A673 (cell line): Measurements from ENCODE around the gene TYW5. TPM values are rescaled to one million over a fixed set of nuclear protein-coding genes. Genes with fewer than 3 reads are reported as not detected.
"Not testable (repeated sequence)": the region's sequence is repeated elsewhere in the genome, so short reads cannot be mapped to it uniquely, and the experiment has no call there.

Source experiments
- BruUV-seq: library from RNA; stranded (reverse); fragments of 400-500 nt; replicated peaks from 2 replicates; lab custom pipeline; 2021; lab: Mats Ljungman, UMichigan
- CTCF ChIA-PET: fragments of 300-600 bp; sonication (Branson Sonifier 250); formaldehyde crosslinking; loops from one replicate; lab custom pipeline; 2022; ENCODE audit warnings: antibody characterized with exemption; lab: Charles Lee
- POLR2A ChIA-PET: fragments of 300-600 bp; sonication (Branson Sonifier 250); formaldehyde crosslinking; loops from one replicate; lab custom pipeline; 2022; ENCODE audit warnings: antibody characterized with exemption; ENCODE audit not compliant: low non-redundant PET; lab: Charles Lee
- DNase-seq: peaks from one replicate; pipeline ENCODE4 v3.0.0-alpha.2; 2015; ENCODE audit warnings: low spot score
- H3K27ac ChIP-seq: fragments of 200-600 bp; sonication (generic); 2 replicates; pipeline ENCODE4 v1.5.1; 2016; ENCODE audit warnings: mixed run types, low read depth, mild to moderate bottlenecking, mixed read lengths, antibody characterized with exemption, low read length; ENCODE audit not compliant: poor library complexity, severe bottlenecking
- H3K27me3 ChIP-seq: fragments of 200-600 bp; sonication (generic); replicated peaks from 2 replicates; pipeline ENCODE4 v1.6.1; 2017; ENCODE audit warnings: mixed run types, low read depth, mild to moderate bottlenecking, mixed read lengths, antibody characterized with exemption, low read length; ENCODE audit not compliant: insufficient read depth, poor library complexity
- H3K36me3 ChIP-seq: fragments of 200-600 bp; sonication (generic); 2 replicates; pipeline ENCODE4 v1.6.1; 2016; ENCODE audit warnings: mixed run types, mild to moderate bottlenecking, mixed read lengths, antibody characterized with exemption, low read length; ENCODE audit not compliant: insufficient read depth, poor library complexity, severe bottlenecking
- H3K4me1 ChIP-seq: fragments of 200-600 bp; sonication (generic); 2 replicates; pipeline ENCODE4 v1.6.1; 2017; ENCODE audit warnings: mixed run types, mild to moderate bottlenecking, mixed read lengths, antibody characterized with exemption, low read length; ENCODE audit not compliant: insufficient read depth, poor library complexity, severe bottlenecking
- H3K4me3 ChIP-seq: fragments of 200-600 bp; sonication (generic); 2 replicates; pipeline ENCODE4 v1.5.1; 2016; ENCODE audit warnings: low read depth, mixed run types, mild to moderate bottlenecking, mixed read lengths, low read length; ENCODE audit not compliant: poor library complexity, severe bottlenecking
- H3K9me3 ChIP-seq: fragments of 200-600 bp; sonication (generic); 2 replicates; pipeline ENCODE4 v1.6.1; 2016; ENCODE audit warnings: mixed run types, low read depth, mild to moderate bottlenecking, mixed read lengths, antibody characterized with exemption, low read length; ENCODE audit not compliant: poor library complexity, severe bottlenecking
- EZH2 ChIP-seq: fragments of 200-600 bp; sonication (generic); IDR thresholded peaks from 2 replicates; pipeline ENCODE4 v1.6.1; 2017; ENCODE audit warnings: borderline replicate concordance, low read depth, mild to moderate bottlenecking, mixed read lengths, antibody characterized with exemption, low read length; ENCODE audit not compliant: poor library complexity, severe bottlenecking
- intact Hi-C: fragments of 100-400 bp; cut with micrococcal nuclease; formaldehyde crosslinking; loops from one replicate; pipeline ENCODE4 v1.10.0; 2022; ENCODE audit not compliant: unreplicated experiment
- total RNA-seq: library from RNA; stranded (reverse); gene quantifications from 2 replicates; pipeline ENCODE4 v1.2.3, GENCODE V29; 2021
- TF ChIP-seq, protein P1 (sequence below): fragments of 300-800, 200-600 bp; sonication (generic); conservative IDR thresholded peaks from 2 replicates; pipeline ENCODE4 v1.5.1; 2017; ENCODE audit warnings: low read depth, mild to moderate bottlenecking, antibody characterized with exemption, low read length, moderate library complexity, mixed read lengths

The TYW5 gene
- total RNA-seq, 1 experiment from 2014 or later: 6.9 TPM

DNA sequence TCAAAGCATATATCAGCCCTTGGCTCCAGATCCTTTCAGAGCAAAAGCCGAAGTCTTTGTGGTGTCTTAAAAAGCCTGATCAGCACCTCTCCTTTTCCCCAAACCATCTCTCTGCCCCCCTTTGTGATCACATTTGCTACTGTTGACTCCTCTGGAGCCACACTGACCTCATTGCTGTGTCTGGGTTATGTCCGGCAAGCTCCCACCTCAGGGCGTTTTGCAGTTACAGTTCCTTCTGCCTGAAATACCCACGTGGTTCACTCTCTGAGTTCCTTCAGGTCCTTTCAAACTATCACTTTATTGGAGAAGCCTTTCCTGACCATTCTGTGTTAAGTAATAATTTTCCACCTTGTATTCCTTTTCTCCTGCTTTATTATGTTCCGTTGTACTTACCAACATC is 32.4 kb downstream of the TYW5 start:
- intact Hi-C loops: no loop called here
- H3K4me3 ChIP-seq: no peak overlapping the region
- H3K9me3 ChIP-seq: no peaks in the 10 kb centered on the region
- no peak for TF ChIP-seq EZH2
- TF ChIP-seq, protein P1, sequence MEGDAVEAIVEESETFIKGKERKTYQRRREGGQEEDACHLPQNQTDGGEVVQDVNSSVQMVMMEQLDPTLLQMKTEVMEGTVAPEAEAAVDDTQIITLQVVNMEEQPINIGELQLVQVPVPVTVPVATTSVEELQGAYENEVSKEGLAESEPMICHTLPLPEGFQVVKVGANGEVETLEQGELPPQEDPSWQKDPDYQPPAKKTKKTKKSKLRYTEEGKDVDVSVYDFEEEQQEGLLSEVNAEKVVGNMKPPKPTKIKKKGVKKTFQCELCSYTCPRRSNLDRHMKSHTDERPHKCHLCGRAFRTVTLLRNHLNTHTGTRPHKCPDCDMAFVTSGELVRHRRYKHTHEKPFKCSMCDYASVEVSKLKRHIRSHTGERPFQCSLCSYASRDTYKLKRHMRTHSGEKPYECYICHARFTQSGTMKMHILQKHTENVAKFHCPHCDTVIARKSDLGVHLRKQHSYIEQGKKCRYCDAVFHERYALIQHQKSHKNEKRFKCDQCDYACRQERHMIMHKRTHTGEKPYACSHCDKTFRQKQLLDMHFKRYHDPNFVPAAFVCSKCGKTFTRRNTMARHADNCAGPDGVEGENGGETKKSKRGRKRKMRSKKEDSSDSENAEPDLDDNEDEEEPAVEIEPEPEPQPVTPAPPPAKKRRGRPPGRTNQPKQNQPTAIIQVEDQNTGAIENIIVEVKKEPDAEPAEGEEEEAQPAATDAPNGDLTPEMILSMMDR: no peak
- no peak overlapping the region for H3K27ac ChIP-seq
- POLR2A ChIA-PET: no interaction called here
- no peaks in the 10 kb centered on the region for H3K4me1 ChIP-seq
- DNase-seq: no peak
- peaks cover 43% of the 10 kb centered on the region for H3K36me3 ChIP-seq
- CTCF ChIA-PET: no interaction called here
- H3K27me3 ChIP-seq: no peaks in the 10 kb centered on the region
- no TSS peak for BruUV-seq

DNA sequence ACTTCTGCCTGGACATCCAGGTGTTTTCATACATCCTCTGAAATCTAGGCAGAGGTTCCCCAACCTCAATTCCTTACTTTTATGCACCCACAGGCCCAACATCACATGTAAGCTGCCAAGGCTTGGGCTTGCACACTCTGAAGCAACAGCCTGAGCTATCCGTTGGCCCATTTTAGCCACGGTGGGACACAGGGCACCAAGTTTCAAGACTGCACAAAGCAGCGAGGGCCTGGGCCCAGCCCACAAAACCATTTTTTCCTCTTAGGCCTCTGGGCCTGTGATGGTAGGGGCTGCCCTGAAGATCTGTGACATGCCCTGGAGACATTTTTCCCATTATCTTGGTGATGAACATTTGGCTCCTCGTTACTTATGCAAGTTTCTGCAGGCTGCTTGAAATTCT is 38.3 kb downstream of the TYW5 start:
- Histone ChIP-seq H3K4me3 (no peak overlapping the region), H3K4me1 (peaks cover 6% of the 10 kb centered on the region), H3K27me3 (no peaks in the 10 kb centered on the region), H3K9me3 (peaks cover 8% of the 10 kb centered on the region), H3K27ac (no peak overlapping the region), H3K36me3 (peaks cover 42% of the 10 kb centered on the region)
- intact Hi-C loops: no loop called here
- no peak for TF ChIP-seq EZH2
- TF ChIP-seq, protein P1: no peak
- ChIA-PET POLR2A (no interaction called here), CTCF (interaction anchor here (0.6 kb wide), 1 partner anchor 321 kb away, joined by 3 read pairs; no protein-coding TSS in a partner anchor)
- DNase-seq: no peak
- BruUV-seq: no TSS peak

DNA sequence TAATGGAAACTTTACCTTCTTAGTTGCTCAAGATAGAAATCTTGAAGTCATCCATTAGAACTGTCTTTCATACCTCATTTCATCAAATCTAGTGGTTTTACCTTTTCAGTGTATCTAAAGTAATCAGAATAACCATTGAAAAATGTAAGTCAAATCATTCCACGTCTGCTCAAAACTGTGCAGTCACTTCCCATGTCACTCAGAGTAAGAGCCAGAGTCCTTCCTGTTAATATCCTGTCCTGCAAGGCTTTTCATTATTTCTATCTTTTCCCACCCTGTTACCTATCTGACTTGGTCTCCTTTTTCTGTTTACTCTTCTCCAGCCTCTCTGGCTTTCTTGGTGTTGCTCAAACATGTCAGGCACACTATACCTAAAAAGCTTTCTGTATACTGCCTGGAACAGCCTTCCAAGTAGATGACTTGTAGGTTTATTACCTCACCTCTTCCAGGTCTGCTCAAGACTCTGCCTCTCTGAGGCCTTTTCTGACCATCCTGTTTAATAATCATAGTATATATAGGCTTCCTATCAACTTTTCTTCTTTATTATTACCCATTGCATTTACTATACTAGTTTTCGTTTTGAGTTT is 40.8 kb downstream of the TYW5 start:
- BruUV-seq: no TSS peak
- intact Hi-C loops: no loop called here
- Histone ChIP-seq H3K27ac (no peak overlapping the region), H3K4me3 (no peak overlapping the region), H3K4me1 (peaks cover 6% of the 10 kb centered on the region), H3K27me3 (no peaks in the 10 kb centered on the region), H3K9me3 (peaks cover 8% of the 10 kb centered on the region), H3K36me3 (peaks cover 35% of the 10 kb centered on the region)
- ChIA-PET POLR2A (no interaction called here), CTCF (no interaction called here)
- no peak for TF ChIP-seq EZH2
- TF ChIP-seq, protein P1: no peak
- DNase-seq: no peak

DNA sequence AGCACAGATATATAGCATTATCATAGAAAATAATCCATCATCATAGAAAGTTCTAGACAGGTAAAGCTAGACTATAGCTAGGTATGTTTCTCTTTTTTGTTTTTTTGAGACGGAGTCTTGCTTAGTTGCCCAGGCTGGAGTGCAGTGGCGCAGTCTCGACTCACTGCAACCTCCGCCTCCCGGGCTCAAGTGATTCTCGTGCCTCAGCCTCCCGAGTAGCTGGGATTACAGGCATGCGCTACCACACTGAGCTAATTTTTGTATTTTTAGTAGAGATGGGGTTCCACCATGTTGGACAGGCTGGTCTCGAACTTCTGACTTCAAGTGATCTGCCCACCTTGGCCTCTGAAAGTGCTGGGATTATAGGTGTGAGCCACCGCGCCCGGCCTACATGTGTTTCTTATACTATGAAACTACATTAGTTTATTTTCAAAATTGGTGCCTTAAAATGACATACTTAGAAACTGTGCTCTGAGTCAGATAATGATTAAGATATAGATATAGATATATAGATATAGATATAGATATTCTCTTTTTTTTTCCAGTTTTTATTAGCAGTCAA is 42.7 kb downstream of the TYW5 start:
- H3K9me3 ChIP-seq, POLR2A ChIA-PET, BruUV-seq, intact Hi-C loops, H3K27ac ChIP-seq, H3K4me1 ChIP-seq, H3K27me3 ChIP-seq, DNase-seq: not testable (repeated sequence)
- Histone ChIP-seq H3K4me3 (peak overlapping the region; percentile 90), H3K36me3 (peaks cover 18% of the 10 kb centered on the region)
- CTCF ChIA-PET: interaction anchor here (0.6 kb wide), 1 partner anchor 248 kb away, joined by 3 read pairs; no protein-coding TSS in a partner anchor
